ENCODE results near the gene HMCN1. TPM values are rescaled to one million over a fixed set of nuclear protein-coding genes. Genes with fewer than 3 reads are reported as not detected.

HMCN1 gene
- total and polyA plus RNA-seq, 4 donors = 1.5 to 6.8 (median 3.5) TPM

GRCh38 chr1:185849014-185849413, 114.8 kb downstream of the HMCN1 start:
- TF ChIP-seq FOXA2 (IDR thresholded peaks at IDR 0.05) = no peak
- no peak for TF ChIP-seq NR2F2 (IDR thresholded peaks at IDR 0.05)
- TF ChIP-seq MAX (IDR thresholded peaks at IDR 0.05) = no peak
- TF ChIP-seq GABPA (IDR thresholded peaks at IDR 0.05 in 1 of 2, conservative IDR thresholded peaks at IDR 0.05 in 1 of 2) = no peak
- TF ChIP-seq HNF4G (IDR thresholded peaks at IDR 0.05) = no peak
- no peak for TF ChIP-seq RAD21 (IDR thresholded peaks at IDR 0.05)
- no peak for TF ChIP-seq FOXA1 (IDR thresholded peaks at IDR 0.05)
- TF ChIP-seq ATF3 (IDR thresholded peaks at IDR 0.05) = no peak
- no peak for TF ChIP-seq ZBTB33 (IDR thresholded peaks at IDR 0.05)
- no peak for TF ChIP-seq REST (IDR thresholded peaks at IDR 0.05)
- no peak for TF ChIP-seq EGR1 (IDR thresholded peaks at IDR 0.05; ENCODE audit: low read depth in 2 of 2)
- no peak for TF ChIP-seq JUND (IDR thresholded peaks at IDR 0.05)
- no peak for DNase-seq (ENCODE audit: low spot score)
- Histone ChIP-seq H3K27ac (ENCODE audit: low read depth in 1 of 2, low read length in 2 of 2) (no peak overlapping the region), H3K36me3 (ENCODE audit: control insufficient read depth in 4 of 4, insufficient read depth in 3 of 4, low read depth in 1 of 4, low read length in 3 of 4) (no peaks in the 10 kb centered on the region), H3K27me3 (ENCODE audit: control insufficient read depth in 4 of 4, insufficient read depth in 4 of 4, low read length in 3 of 4) (no peaks in the 10 kb centered on the region), H3K4me1 (ENCODE audit: control insufficient read depth in 4 of 4, insufficient read depth in 4 of 4, low read length in 3 of 4) (no peaks in the 10 kb centered on the region), H3K4me3 (ENCODE audit: low read depth in 1 of 3, low read length in 3 of 3) (no peak overlapping the region), H3K9ac (ENCODE audit: low read depth in 1 of 2, low read length in 2 of 2) (no peak overlapping the region), H3K9me3 (ENCODE audit: control insufficient read depth in 4 of 4, low read length in 3 of 4) (no peaks in the 10 kb centered on the region)
- 87% methylated on average over 1 of the region's 1 CpG for WGBS

- H3K4me1 ChIP-seq (ENCODE audit: control insufficient read depth in 4 of 4, insufficient read depth in 4 of 4, low read length in 3 of 4) = no peaks in the 10 kb centered on the region
- TF ChIP-seq GABPA (IDR thresholded peaks at IDR 0.05 in 1 of 2, conservative IDR thresholded peaks at IDR 0.05 in 1 of 2) (no peak), YY1 (IDR thresholded peaks at IDR 0.05) (no peak), JUND (IDR thresholded peaks at IDR 0.05) (no peak), NR2F2 (IDR thresholded peaks at IDR 0.05) (no peak), ZBTB33 (IDR thresholded peaks at IDR 0.05) (no peak), TAF1 (conservative IDR thresholded peaks at IDR 0.05) (no peak), RAD21 (IDR thresholded peaks at IDR 0.05) (no peak), FOXA1 (IDR thresholded peaks at IDR 0.05) (no peak), REST (IDR thresholded peaks at IDR 0.05) (no peak), EGR1 (IDR thresholded peaks at IDR 0.05; ENCODE audit: low read depth in 2 of 2) (no peak), RXRA (IDR thresholded peaks at IDR 0.05) (no peak), ATF3 (IDR thresholded peaks at IDR 0.05) (no peak), HNF4G (IDR thresholded peaks at IDR 0.05) (no peak), HNF4A (conservative IDR thresholded peaks at IDR 0.05) (no peak), MAX (IDR thresholded peaks at IDR 0.05) (no peak)
- no peak overlapping the region for H3K27ac ChIP-seq (ENCODE audit: low read depth in 1 of 2, low read length in 2 of 2)
- H3K9ac ChIP-seq (ENCODE audit: low read depth in 1 of 2, low read length in 2 of 2) = no peak overlapping the region
- DNase-seq (ENCODE audit: low spot score) = no peak
- H3K9me3 ChIP-seq (ENCODE audit: control insufficient read depth in 4 of 4, low read length in 3 of 4) = no peaks in the 10 kb centered on the region
- H3K27me3 ChIP-seq (ENCODE audit: control insufficient read depth in 4 of 4, insufficient read depth in 4 of 4, low read length in 3 of 4) = no peaks in the 10 kb centered on the region
- H3K36me3 ChIP-seq (ENCODE audit: control insufficient read depth in 4 of 4, insufficient read depth in 3 of 4, low read depth in 1 of 4, low read length in 3 of 4) = no peaks in the 10 kb centered on the region
- 88% methylated on average over 1 of the region's 1 CpG for WGBS
- H3K4me3 ChIP-seq (ENCODE audit: low read depth in 1 of 3, low read length in 3 of 3) = no peak overlapping the region
Observed at GRCh38 chr1:185850366-185850765, 116.2 kb downstream of the HMCN1 start.

Data from liver (tissue), 9 donors.